Smooth muscle cell (in vitro differentiated cells): ENCODE measurements around the gene NEK11. TPM values are rescaled to one million over a fixed set of nuclear protein-coding genes. Genes with fewer than 3 reads are reported as not detected.

Source experiments
- DNase-seq: peaks from one replicate; lab custom pipeline; 2025; ENCODE audit not compliant: unreplicated experiment; lab: John Stamatoyannopoulos, UW
- H2AFZ ChIP-seq: fragments of 200-600 bp; sonication (generic); 2 replicates; pipeline ENCODE4 v1.6.0; 2016; ENCODE audit warnings: antibody characterized with exemption, low read depth, mild to moderate bottlenecking
- H3F3A ChIP-seq: fragments of 200-600 bp; sonication (generic); 2 replicates; pipeline ENCODE4 v1.6.0; 2017; ENCODE audit warnings: antibody characterized with exemption, low read depth
- H3K27ac ChIP-seq: fragments of 200-600 bp; sonication (generic); 2 replicates; pipeline ENCODE4 v1.5.1; 2016; ENCODE audit warnings: low read depth, mild to moderate bottlenecking
- H3K27me3 ChIP-seq: fragments of 200-600 bp; sonication (generic); 2 replicates; pipeline ENCODE4 v1.6.1; 2016; ENCODE audit warnings: low read depth, mild to moderate bottlenecking
- H3K36me3 ChIP-seq: fragments of 200-600 bp; sonication (generic); 2 replicates; pipeline ENCODE4 v1.5.1; 2016; ENCODE audit warnings: low read depth
- H3K4me1 ChIP-seq: fragments of 200-600 bp; sonication (generic); 2 replicates; pipeline ENCODE4 v1.5.1; 2016; ENCODE audit warnings: low read depth
- H3K4me2 ChIP-seq: fragments of 200-600 bp; sonication (generic); 2 replicates; pipeline ENCODE4 v1.6.0; 2016; ENCODE audit warnings: mild to moderate bottlenecking
- H3K4me3 ChIP-seq: fragments of 200-600 bp; sonication (generic); 2 replicates; pipeline ENCODE4 v1.5.1; 2016; ENCODE audit warnings: mild to moderate bottlenecking
- H3K79me2 ChIP-seq: fragments of 200-600 bp; sonication (generic); 2 replicates; pipeline ENCODE4 v1.6.0; 2016; ENCODE audit warnings: low read depth, mild to moderate bottlenecking
- H3K9ac ChIP-seq: fragments of 200-600 bp; sonication (generic); 2 replicates; pipeline ENCODE4 v1.6.0; 2016; ENCODE audit warnings: low read depth
- H3K9me3 ChIP-seq: fragments of 200-600 bp; sonication (generic); replicated peaks from 2 replicates; pipeline ENCODE4 v1.5.1; 2016; ENCODE audit warnings: low read depth
- H4K20me1 ChIP-seq: fragments of 200-600 bp; sonication (generic); 2 replicates; pipeline ENCODE4 v1.6.0; 2016; ENCODE audit warnings: low read depth
- CTCF ChIP-seq: fragments of 200-600 bp; sonication (generic); IDR thresholded peaks from 2 replicates; pipeline ENCODE4 v1.5.1; 2017; ENCODE audit warnings: borderline replicate concordance, mild to moderate bottlenecking, antibody characterized with exemption; ENCODE audit not compliant: insufficient read depth, poor library complexity, severe bottlenecking
- WGBS: methylation state at CpG from one replicate; pipeline ENCODE4 v1.1.7; 2016; ENCODE audit warnings: low lambda C conversion rate; 5-methylcytosine and 5-hydroxymethylcytosine counted together
- polyA plus RNA-seq: library from polyadenylated mRNA; unstranded; fragments of >200 nt; fragmentation: Nextera tagmentation; extraction: Ambion mirVana; gene quantifications from 2 replicates; pipeline ENCODE4 v1.2.1, GENCODE V29; 2016
- total RNA-seq: library from RNA; depleted of rRNA; stranded (reverse); fragments of >200 nt; gene quantifications from 2 replicates; pipeline ENCODE4 v1.2.3, GENCODE V29; 2014

NEK11 gene
- total and polyA plus RNA-seq, 2 experiments from 2014 or later: 3.0 to 3.3 TPM

DNA sequence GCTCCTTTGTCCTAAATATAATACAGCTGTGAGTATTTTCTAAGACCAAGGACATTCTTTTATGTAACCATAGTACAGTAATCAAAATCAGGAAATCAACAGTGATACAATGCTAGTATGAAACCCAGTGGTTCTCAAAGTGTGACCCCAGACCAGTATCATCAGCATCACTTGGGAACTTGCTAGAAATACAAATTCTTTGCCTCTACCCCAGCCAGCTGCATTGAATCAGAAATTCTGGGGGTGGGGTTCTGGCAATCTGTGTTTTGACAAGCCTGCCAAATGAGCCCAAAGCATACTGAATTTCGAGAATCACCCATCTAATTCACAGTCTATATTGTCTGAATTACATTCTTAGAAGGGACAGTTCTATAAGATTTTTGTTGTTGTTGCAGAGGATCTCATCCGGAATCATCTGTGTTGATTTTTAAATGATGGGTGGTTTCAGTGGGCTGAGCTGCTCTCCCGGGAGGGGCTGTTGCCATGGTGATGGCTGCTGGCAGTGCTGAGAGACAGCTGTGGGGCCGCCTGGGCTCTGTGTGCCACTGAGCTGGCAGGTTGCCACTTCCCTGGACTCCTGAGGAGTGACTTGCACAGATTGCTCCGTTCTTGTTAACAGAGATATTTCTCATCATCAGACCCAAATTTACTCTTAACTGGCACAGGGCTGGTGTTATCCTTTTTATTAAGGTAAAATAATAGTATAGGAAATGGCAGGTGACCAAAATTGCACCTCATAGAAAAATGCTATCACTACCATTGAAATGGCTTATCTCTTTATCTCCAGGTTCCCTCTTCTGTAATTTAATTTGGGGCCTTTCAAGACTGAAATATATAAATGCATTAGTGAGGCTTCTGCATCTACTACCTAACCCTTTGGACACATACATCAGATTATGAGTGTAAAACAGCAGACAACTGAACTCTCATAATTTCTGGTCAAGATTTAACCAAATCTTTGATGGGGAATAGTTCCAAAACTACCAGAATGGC lies 56.5 kb downstream of the NEK11 start:
- H3K9me3 ChIP-seq: no peaks in the 10 kb centered on the region
- H3F3A ChIP-seq: no peaks in the 10 kb centered on the region
- no peaks in the 10 kb centered on the region for H3K36me3 ChIP-seq
- H3K4me1 ChIP-seq: peaks cover 9% of the 10 kb centered on the region
- H3K9ac ChIP-seq: no peak overlapping the region
- no peaks in the 10 kb centered on the region for H3K79me2 ChIP-seq
- H3K27me3 ChIP-seq: no peaks in the 10 kb centered on the region
- no peak overlapping the region for H3K4me3 ChIP-seq
- no peak for DNase-seq
- no peaks in the 10 kb centered on the region for H4K20me1 ChIP-seq
- no peak overlapping the region for H3K4me2 ChIP-seq
- no peak overlapping the region for H3K27ac ChIP-seq
- TF ChIP-seq CTCF: no peak
- H2AFZ ChIP-seq: no peak overlapping the region
- 73% methylated on average over 5 of the region's 5 CpGs for WGBS

DNA sequence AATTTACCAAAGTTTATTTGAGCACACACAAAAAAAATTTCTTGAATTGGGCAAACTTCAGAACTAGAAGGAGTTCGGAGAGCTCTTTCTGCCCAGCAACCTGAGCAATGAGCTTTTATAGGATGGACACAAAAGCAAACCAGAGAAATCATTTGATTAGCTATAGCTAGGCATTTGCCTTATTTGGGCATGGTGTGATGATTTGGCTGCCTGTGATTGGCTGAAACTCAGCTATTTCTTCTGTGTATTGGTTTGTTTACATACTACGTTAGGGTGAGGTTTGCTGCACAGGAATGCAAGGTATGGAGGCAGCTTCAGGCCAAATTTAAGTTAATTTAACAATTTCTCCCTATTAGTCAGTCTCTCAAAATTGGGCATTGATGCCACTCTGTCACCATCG lies 65.1 kb downstream of the NEK11 start:
- WGBS: 90% methylated on average over 3 of the region's 3 CpGs
- no peak overlapping the region for H3K4me2 ChIP-seq
- no peak overlapping the region for H3K9ac ChIP-seq
- H3K4me1 ChIP-seq: no peaks in the 10 kb centered on the region
- no peaks in the 10 kb centered on the region for H3F3A ChIP-seq
- no peak overlapping the region for H2AFZ ChIP-seq
- no peak overlapping the region for H3K4me3 ChIP-seq
- H3K79me2 ChIP-seq: no peaks in the 10 kb centered on the region
- H4K20me1 ChIP-seq: no peaks in the 10 kb centered on the region
- no peak for TF ChIP-seq CTCF
- no peaks in the 10 kb centered on the region for H3K36me3 ChIP-seq
- no peak for DNase-seq
- no peaks in the 10 kb centered on the region for H3K27me3 ChIP-seq
- no peak overlapping the region for H3K27ac ChIP-seq
- no peaks in the 10 kb centered on the region for H3K9me3 ChIP-seq

DNA sequence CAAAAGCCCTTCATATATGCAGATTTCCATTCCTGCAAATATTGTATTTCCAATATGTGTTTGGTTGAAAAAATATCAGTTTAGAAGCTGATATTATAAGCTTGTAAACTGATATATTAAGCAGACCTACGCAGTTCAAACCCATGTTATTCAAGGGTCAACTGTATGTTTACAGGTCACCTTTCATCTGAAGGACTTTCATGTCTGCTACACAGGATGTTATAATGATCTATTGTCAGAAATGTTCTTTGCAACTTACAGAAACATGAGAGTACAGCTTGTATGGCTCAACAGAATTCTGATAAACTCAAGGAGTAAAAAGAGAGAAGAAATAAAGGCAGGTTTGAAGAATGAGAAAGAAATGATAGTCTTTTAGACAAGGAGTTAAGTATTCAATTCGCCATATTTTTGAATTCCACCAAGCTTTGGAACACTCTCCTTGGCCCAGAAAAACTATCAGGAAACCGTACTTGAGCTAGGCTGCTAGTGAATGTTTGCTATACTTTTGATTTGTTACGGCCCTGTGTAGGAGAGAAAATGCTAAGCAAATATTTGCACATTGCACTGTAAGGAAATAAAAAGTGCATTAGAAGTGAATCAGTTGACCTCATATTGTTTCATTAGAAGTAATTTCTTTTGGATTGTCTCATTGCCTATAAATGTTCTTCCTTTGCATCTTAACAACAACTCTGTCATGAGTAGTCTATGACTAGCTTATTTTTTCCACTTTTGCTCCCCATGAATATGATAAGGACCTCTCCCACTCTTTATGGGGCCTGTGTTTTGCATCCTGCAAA lies 81.2 kb downstream of the NEK11 start:
- DNase-seq: no peak
- 91% methylated on average over 4 of the region's 4 CpGs for WGBS
- Histone ChIP-seq H3K9me3 (no peaks in the 10 kb centered on the region), H2AFZ (no peak overlapping the region), H3F3A (no peaks in the 10 kb centered on the region), H4K20me1 (no peaks in the 10 kb centered on the region), H3K4me2 (no peak overlapping the region), H3K27me3 (peaks cover 8% of the 10 kb centered on the region), H3K36me3 (no peaks in the 10 kb centered on the region), H3K9ac (no peak overlapping the region), H3K79me2 (no peaks in the 10 kb centered on the region), H3K27ac (no peak overlapping the region), H3K4me3 (no peak overlapping the region), H3K4me1 (no peaks in the 10 kb centered on the region)
- TF ChIP-seq CTCF: no peak
